Duodenal mucosa (tissue), 2 donors: ENCODE measurements around the gene CD1E.

Experiments
- H3K27ac ChIP-seq: one replicate; pipeline ENCODE4 v1.7.0; 2013; ENCODE audit warnings: low read depth, low read length
- H3K27me3 ChIP-seq, 2 donors: one replicate each; pipeline ENCODE4 v1.7.0; 2013; ENCODE audit warnings: low read length in 2 of 2, control low read depth in 1 of 2; ENCODE audit not compliant: insufficient read depth in 2 of 2, control insufficient read depth in 1 of 2
- H3K36me3 ChIP-seq, 2 donors: one replicate each; pipeline ENCODE4 v1.7.0; 2013; ENCODE audit warnings: low read length in 2 of 2, control low read depth in 1 of 2; ENCODE audit not compliant: insufficient read depth in 2 of 2, control insufficient read depth in 1 of 2
- H3K4me1 ChIP-seq, 2 donors: one replicate each; pipeline ENCODE4 v1.7.0; 2013; ENCODE audit warnings: low read length in 2 of 2, control low read depth in 1 of 2; ENCODE audit not compliant: insufficient read depth in 2 of 2, control insufficient read depth in 1 of 2
- H3K4me3 ChIP-seq, 2 donors: one replicate each; pipeline ENCODE4 v1.7.0; 2013; ENCODE audit warnings: low read length in 2 of 2, low read depth in 1 of 2
- H3K9ac ChIP-seq, 2 donors: one replicate each; pipeline ENCODE4 v1.7.0; 2013; ENCODE audit warnings: low read length in 2 of 2, low read depth in 1 of 2
- H3K9me3 ChIP-seq, 2 donors: one replicate each; pipeline ENCODE4 v1.7.0; 2013; ENCODE audit warnings: low read length in 2 of 2, control low read depth in 1 of 2; ENCODE audit not compliant: control insufficient read depth in 1 of 2

CD1E gene

DNA sequence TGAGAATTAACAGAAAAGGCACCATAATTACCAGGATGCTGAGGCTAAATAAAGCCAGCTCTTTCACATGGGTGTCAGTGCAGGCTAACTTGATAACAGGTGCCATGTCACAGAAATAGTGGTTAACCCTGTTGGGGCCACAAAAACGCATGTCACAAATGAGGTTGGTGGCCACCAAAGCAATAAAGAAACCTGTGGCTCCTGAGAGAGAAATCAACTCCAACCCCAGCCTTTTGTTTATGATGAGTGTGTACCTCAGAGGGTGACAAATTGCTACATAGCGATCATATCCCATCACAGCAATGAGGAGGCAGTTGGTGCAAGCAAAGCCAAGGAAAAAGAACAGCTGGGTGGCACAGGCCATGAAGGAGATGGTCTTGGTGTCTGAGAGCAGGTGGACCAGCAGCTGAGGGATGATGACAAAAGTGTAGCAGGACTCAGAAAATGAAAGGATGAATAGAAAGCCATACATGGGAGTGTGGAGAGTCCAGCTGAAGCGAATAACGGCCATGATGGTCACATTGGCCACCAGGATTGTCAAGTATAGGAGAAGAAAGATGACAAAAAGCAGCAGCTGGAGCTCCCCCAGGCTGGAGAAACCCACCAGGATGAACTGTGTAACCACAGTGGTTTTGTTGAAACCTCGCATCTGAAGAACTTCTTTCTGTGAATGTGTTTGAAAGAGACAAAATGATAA lies 45.3 kb downstream of the CD1E start, which contains the start of gene OR10T2:
Gene OR10T2 (minus strand): TSS at position 649 of the 697 bp plus-strand sequence. CDS start 0 bp downstream, at position 649.
- no peaks in the 10 kb centered on the region for H3K36me3 ChIP-seq
- no peak within 1 kb of the TSS for H3K4me3 ChIP-seq
- H3K9me3 ChIP-seq, result no peaks in the 10 kb centered on the region
- H3K27me3 ChIP-seq, result no peaks in the 10 kb centered on the region
- no peak within 1 kb of the TSS for H3K9ac ChIP-seq
- no peak within 1 kb of the TSS for H3K27ac ChIP-seq
- H3K4me1 ChIP-seq, result no peaks in the 10 kb centered on the region

GRCh38 chr1:158400871-158401270 lies 47.2 kb downstream of the CD1E start:
- no peak overlapping the region for H3K4me3 ChIP-seq
- H3K27me3 ChIP-seq, result no peaks in the 10 kb centered on the region
- no peak overlapping the region for H3K9ac ChIP-seq
- no peaks in the 10 kb centered on the region for H3K36me3 ChIP-seq
- no peaks in the 10 kb centered on the region for H3K9me3 ChIP-seq
- no peaks in the 10 kb centered on the region for H3K4me1 ChIP-seq
- H3K27ac ChIP-seq, result no peak overlapping the region

DNA sequence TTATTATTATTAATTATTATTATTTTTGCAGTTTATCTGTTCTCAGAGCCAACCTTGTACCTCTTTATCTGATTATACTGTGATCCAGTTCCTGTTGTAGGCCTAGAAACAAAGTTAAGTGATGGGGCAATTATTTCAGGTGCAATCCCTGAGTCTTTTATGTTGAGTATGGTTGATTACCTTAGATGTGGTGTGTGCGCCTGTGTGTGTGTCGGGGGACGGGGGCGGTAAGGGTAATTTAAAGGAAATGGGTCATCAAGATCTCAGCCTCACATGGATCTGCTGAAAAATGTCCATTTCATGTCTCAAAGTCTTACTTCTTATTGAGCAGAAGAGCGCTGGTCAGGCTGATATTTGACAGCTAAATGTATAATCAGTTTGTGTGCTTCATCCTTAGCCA lies 53.4 kb downstream of the CD1E start:
- no peaks in the 10 kb centered on the region for H3K27me3 ChIP-seq
- H3K9ac ChIP-seq, result no peak overlapping the region
- no peaks in the 10 kb centered on the region for H3K9me3 ChIP-seq
- no peak overlapping the region for H3K27ac ChIP-seq
- H3K4me1 ChIP-seq, result no peaks in the 10 kb centered on the region
- no peaks in the 10 kb centered on the region for H3K36me3 ChIP-seq
- no peak overlapping the region for H3K4me3 ChIP-seq
